Activated CD4-positive, alpha-beta memory T cell treated with anti-CD3 and anti-CD28 coated beads for 36 hours (primary cell): ENCODE measurements around the gene HOXA6. TPM values are rescaled to one million over a fixed set of nuclear protein-coding genes. Genes with fewer than 3 reads are reported as not detected.

ENCODE experiments used
- CTCF ChIA-PET: fragments of 350-600 bp; sonication (Branson Sonifier 250); formaldehyde crosslinking; loops from one replicate; lab custom pipeline; 2021; ENCODE audit warnings: antibody characterized with exemption, inconsistent platforms; lab: Charles Lee
- POLR2A ChIA-PET: fragments of 350-600 bp; sonication (Branson Sonifier 250); formaldehyde crosslinking; loops from one replicate; lab custom pipeline; 2021; ENCODE audit warnings: antibody characterized with exemption; lab: Charles Lee
- DNase-seq: peaks from one replicate; pipeline ENCODE4 v3.0.0-alpha.2; 2020
- H3K27ac Mint-ChIP-seq: one replicate; pipeline ENCODE4 v1.8.0; 2021; ENCODE audit warnings: mixed read lengths
- H3K27me3 Mint-ChIP-seq: one replicate; pipeline ENCODE4 v1.8.0; 2021; ENCODE audit warnings: mixed read lengths
- H3K36me3 Mint-ChIP-seq: one replicate; pipeline ENCODE4 v1.8.0; 2021; ENCODE audit warnings: mixed read lengths
- H3K4me1 Mint-ChIP-seq: one replicate; pipeline ENCODE4 v1.8.0; 2021; ENCODE audit warnings: low read depth, mixed read lengths
- H3K4me3 Mint-ChIP-seq: one replicate; pipeline ENCODE4 v1.8.0; 2021; ENCODE audit warnings: mild to moderate bottlenecking, mixed read lengths
- H3K9me3 Mint-ChIP-seq: one replicate; pipeline ENCODE4 v1.8.0; 2021; ENCODE audit warnings: mixed read lengths
- intact Hi-C: fragments of 100-400 bp; cut with micrococcal nuclease; formaldehyde crosslinking; loops from one replicate; pipeline ENCODE4 v1.15.1; 2023
- total RNA-seq, 2 experiments: library from RNA; stranded (reverse); gene quantifications; one replicate each; pipeline ENCODE4 v1.2.3, GENCODE V29; 2021

The HOXA6 gene
- total RNA-seq, 2 experiments from 2014 or later, result not detected

DNA sequence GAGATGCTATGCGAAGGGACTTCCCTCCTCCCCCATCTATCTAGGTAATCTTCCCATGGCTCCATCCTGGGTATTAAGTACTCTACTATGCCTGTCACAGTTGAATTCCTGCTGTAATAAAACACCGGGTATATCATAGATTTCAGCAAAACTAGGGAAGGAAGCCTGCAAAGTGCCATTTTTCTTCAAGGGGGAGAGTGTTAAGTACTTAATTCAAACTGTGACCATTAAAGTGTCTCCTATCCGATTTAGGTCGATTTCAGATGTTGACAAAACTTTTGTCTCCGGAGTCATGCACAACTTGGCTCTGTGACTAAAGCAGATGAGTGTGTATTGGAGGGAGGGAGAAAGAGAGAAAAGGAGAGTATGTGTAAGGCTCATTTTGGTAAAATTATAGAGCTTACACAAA, 21.6 kb downstream of the HOXA6 start:
- Mint-ChIP-seq H3K36me3 (no peaks in the 10 kb centered on the region), H3K4me3 (no peak overlapping the region), H3K27ac (no peak overlapping the region), H3K9me3 (no peaks in the 10 kb centered on the region), H3K27me3 (peaks cover 35% of the 10 kb centered on the region), H3K4me1 (no peaks in the 10 kb centered on the region)
- POLR2A ChIA-PET, result no interaction called here
- intact Hi-C loops, result no loop called here
- CTCF ChIA-PET, result no interaction called here
- no peak for DNase-seq

DNA sequence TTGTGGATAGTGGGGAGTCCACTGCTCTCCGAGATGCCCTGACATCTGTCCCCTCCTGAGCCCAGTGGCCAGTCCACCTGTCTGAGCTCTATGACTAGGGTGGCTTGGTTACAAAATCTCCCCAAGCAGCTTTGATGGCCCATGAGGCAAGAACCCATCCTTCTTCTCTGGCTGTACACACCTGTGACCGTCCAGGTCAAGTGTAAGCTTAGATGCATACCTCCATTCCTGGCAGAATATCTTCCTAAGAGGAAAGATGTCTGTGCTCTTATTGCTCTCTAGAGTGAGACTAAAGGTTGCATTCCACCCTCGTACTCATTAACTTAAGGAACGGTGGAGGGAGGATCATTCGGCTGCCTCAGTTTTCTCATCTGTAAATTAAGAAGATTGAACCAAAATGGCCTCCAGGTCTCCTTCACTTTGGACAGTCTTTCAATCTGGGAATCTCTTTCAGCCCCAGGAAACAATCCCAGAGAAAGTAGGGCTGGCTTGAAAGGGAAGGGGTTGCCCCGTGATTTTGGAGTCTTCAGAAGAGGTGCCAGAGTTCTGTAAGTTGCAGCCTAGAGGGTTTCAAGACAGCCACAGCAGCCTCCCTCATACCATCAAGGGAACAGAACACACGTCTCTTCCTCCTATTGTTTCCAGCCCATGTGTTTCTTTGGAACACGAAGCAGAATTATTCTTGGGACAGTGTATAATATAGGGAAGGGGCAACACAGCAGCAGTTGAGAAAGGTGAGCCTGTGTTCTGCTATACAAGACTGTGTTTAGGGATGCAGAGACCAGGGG, 22.5 kb downstream of the HOXA6 start:
- POLR2A ChIA-PET, result no interaction called here
- Mint-ChIP-seq H3K36me3 (no peaks in the 10 kb centered on the region), H3K4me3 (no peak overlapping the region)

DNA sequence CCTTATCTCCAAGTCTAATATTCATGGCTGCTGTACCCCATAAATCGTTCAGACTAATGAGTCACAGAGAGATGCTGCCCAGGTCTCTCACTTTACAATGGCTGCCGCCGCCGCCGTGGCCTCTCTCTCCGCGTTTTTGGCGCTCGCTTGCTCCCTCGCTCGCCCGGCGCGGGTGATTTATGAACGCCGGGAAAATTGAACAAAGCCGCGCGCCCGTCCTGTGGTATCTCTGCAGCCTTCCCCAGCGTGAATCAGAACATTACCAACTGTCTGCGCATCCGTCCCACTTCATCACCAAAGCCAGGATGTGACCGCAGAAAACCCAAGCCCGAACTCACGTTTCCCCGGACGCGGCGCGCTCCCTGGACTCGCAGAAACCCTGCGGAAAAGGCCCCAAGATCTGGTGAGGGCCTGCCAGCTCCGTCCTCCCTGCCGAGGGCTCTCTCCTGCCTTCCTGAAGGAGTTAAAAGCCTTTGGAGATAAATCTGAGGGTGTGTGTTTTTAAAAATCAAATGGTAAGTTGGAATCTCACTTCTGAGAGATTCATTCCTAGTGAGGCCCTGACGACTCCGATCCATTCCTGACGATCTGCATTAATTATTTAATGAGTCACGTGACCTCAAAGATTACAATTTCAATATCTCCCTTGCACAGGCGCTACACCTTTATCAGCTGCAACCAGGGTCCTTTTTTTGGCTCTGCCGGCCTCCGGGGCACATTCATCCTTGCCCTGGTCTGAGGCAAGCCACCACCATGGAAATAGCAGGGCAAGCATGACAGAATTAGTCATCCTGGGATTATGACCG, 23.3 kb downstream of the HOXA6 start:
- Mint-ChIP-seq H3K4me1 (no peaks in the 10 kb centered on the region), H3K9me3 (no peaks in the 10 kb centered on the region), H3K27ac (no peak overlapping the region), H3K36me3 (no peaks in the 10 kb centered on the region), H3K27me3 (peaks cover 35% of the 10 kb centered on the region), H3K4me3 (no peak overlapping the region)
- POLR2A ChIA-PET, result no interaction called here
- no peak for DNase-seq
- intact Hi-C loops, result no loop called here
- CTCF ChIA-PET, result no interaction called here

More for the DNA sequence above, 22.5 kb downstream of the HOXA6 start:
- Mint-ChIP-seq H3K27ac (no peak overlapping the region), H3K9me3 (no peaks in the 10 kb centered on the region), H3K27me3 (peaks cover 35% of the 10 kb centered on the region), H3K4me1 (no peaks in the 10 kb centered on the region)
- CTCF ChIA-PET, result no interaction called here
- intact Hi-C loops, result no loop called here
- no peak for DNase-seq

DNA sequence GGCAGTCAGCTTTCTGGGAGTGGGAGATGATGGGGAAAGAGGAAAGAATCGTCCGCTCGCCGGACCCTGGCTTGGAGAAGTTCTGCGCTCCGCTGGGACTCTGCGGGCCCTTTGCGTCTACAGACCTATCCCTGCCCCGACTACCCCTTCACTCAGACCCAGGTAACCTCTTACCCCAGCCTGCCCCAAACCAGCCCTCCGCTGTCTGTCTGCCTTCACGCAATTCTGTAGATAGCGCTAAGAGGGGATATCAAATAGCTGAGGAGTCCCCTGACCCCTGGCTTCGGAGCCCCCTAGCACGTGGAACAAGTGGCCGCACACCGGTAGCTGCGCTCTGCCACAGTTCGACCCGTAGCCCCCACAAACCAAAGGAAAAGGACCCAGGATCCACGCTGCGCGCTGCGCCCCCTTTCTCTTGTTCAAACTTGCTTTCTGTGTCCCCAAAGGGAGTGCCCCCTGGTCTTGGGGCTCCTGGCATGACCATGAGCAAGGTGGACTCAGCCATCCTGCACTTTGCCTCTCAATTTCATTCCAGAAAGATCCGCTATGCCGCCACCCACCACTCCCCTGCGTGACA, 24.0 kb downstream of the HOXA6 start:
- no peaks in the 10 kb centered on the region for H3K36me3 Mint-ChIP-seq
- peaks cover 35% of the 10 kb centered on the region for H3K27me3 Mint-ChIP-seq
- intact Hi-C loops, result no loop called here
- DNase-seq, result no peak
- no peak overlapping the region for H3K27ac Mint-ChIP-seq
- no peaks in the 10 kb centered on the region for H3K4me1 Mint-ChIP-seq
- CTCF ChIA-PET, result no interaction called here
- no peak overlapping the region for H3K4me3 Mint-ChIP-seq
- POLR2A ChIA-PET, result no interaction called here
- no peaks in the 10 kb centered on the region for H3K9me3 Mint-ChIP-seq

DNA sequence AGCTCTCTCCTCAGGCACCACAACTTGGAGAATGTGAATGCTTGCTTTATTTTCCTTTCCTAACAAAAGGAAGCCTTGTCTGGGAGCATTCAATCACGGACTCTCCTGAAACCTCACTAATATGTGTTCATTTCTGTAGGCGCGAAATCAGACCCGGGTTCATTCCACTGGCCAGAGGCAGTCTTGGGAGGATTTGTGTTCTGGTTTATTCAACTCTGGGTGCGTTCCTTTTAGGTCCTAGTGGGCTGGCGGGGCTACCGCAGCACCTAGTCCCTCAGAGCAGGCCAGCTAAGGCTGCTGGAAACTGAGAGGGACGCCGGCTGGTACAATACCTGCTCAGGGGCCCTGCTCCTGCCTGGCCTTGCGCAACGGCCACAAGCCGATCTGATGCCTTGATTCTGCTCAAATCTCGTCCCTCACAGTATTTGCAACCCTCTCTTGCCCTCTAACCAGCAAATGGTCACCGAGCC, 24.5 kb downstream of the HOXA6 start:
- intact Hi-C loops, result no loop called here
- H3K4me1 Mint-ChIP-seq, result no peaks in the 10 kb centered on the region
- no peak for DNase-seq
- no peaks in the 10 kb centered on the region for H3K36me3 Mint-ChIP-seq
- no peaks in the 10 kb centered on the region for H3K9me3 Mint-ChIP-seq
- peaks cover 35% of the 10 kb centered on the region for H3K27me3 Mint-ChIP-seq
- no peak overlapping the region for H3K27ac Mint-ChIP-seq
- ChIA-PET CTCF (no interaction called here), POLR2A (no interaction called here)
- H3K4me3 Mint-ChIP-seq, result no peak overlapping the region

DNA sequence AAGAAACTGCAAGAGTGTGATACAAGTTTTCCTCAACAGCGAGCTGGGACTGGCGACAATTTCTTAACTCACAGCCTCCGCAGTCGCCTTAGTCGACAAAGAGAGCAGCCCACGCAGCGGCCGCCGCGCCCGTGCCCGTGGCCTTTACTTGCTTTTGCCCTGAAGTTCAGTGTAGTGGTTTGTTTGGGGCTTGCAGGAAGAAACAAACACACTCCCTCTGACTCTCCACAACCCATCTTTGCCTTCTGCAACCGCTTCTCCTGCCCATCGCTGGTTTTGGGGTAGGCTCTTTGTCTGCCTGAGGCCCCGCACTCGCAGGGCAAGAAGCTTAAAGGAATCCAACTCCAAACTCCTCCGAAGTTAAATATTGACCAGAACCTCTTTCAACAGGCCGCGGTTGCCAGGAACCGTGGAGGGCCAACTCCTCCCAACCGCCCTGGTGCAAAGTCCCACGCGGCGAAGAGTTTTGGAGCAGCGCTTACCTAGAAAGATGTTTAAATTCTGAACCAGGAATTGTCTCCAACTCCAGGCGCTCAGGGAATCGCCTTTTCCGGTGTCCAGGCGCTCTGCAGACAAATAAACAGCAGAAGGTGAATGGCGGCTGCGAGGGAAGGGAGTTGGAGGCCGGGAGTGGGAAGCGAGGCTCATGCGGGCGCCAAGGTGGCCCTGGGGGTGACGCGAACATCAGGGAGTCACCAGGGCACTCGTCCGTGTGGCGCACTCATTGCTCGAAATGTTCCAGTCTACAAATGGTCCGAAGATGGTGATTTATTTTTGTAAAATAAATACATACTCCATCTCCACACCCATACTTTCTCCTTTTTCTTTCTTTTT, 25.3 kb downstream of the HOXA6 start:
- no peak for DNase-seq
- intact Hi-C loops, result no loop called here
- H3K27me3 Mint-ChIP-seq, result peaks cover 29% of the 10 kb centered on the region
- H3K9me3 Mint-ChIP-seq, result no peaks in the 10 kb centered on the region
- POLR2A ChIA-PET, result no interaction called here
- no peak overlapping the region for H3K4me3 Mint-ChIP-seq
- no peak overlapping the region for H3K27ac Mint-ChIP-seq
- no peaks in the 10 kb centered on the region for H3K36me3 Mint-ChIP-seq
- CTCF ChIA-PET, result no interaction called here
- no peaks in the 10 kb centered on the region for H3K4me1 Mint-ChIP-seq

DNA sequence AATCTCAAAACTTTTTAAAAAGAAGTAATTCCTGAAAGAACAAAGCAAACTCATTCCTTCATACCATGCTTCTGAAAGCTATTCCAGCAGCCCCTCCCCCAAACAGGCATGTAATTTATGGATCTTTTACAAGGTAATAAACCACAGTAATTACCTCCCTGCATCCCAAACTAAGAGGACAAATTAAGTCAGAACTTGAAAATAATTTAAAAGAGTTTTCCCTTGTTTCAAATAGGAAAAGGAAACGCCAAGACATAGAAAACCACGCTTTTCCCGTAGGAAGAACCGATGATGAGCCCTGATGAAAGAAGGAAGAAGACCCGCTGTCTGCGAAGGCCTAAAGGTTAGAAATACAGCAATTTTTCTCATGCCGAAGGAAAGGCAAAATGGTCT, 25.9 kb downstream of the HOXA6 start:
- no peak overlapping the region for H3K27ac Mint-ChIP-seq
- no peak overlapping the region for H3K4me3 Mint-ChIP-seq
- peaks cover 24% of the 10 kb centered on the region for H3K27me3 Mint-ChIP-seq
- no peaks in the 10 kb centered on the region for H3K9me3 Mint-ChIP-seq
- ChIA-PET POLR2A (no interaction called here), CTCF (no interaction called here)
- H3K36me3 Mint-ChIP-seq, result no peaks in the 10 kb centered on the region
- no peaks in the 10 kb centered on the region for H3K4me1 Mint-ChIP-seq
- intact Hi-C loops, result no loop called here
- no peak for DNase-seq

DNA sequence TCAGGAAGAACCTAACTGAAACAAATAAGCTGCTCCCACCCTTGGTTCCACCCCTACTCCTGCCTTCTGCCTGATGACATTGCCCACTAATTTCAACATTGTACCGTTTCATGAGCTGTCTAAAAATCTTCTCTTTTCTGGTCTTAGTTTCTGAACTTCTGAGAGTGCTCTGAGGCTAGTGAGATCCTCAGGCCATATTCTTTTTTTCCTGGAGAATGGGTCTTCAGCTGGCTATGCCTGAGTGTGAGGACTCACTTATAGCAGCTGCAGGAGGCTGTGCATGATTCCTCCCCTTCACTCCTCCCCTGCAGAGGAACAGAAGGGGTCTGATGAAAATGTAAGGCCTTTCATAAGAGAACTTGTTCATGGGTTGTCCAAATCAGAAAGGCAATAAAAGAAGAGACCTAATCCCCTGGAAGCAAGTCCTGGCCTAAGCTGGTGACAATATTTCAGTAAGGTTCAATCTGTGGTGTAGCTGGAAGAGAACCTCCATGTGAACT, 28.1 kb downstream of the HOXA6 start:
- Mint-ChIP-seq H3K4me1 (no peaks in the 10 kb centered on the region), H3K9me3 (no peaks in the 10 kb centered on the region), H3K4me3 (no peak overlapping the region), H3K27me3 (peaks cover 9% of the 10 kb centered on the region), H3K27ac (no peak overlapping the region), H3K36me3 (no peaks in the 10 kb centered on the region)
- ChIA-PET POLR2A (no interaction called here), CTCF (interaction anchor here (0.6 kb wide), 1 partner anchor 174 kb away, joined by 6 read pairs; no protein-coding TSS in a partner anchor)
- DNase-seq, result no peak
- intact Hi-C loops, result no loop called here

DNA sequence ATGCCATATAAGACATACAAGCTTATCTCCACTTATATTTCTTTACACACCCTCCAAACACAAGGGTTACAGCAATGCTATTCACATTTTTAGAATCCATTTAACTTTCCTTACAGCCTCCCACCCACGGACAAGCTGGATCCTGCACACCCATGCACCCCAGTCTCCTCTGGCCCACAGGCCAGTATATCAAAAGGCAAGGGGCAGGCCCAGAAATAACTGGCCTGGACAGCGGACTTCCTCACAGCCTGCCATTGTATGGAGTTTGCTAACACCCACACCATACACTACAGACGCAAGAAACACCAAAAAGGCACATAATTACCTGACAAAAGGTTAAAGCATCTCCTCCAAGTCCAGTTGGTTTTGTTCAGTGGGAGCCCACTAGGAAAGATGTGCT, 29.0 kb downstream of the HOXA6 start:
- ChIA-PET POLR2A (no interaction called here), CTCF (no interaction called here)
- intact Hi-C loops, result no loop called here
- DNase-seq, result no peak
- Mint-ChIP-seq H3K27me3 (peaks cover 5% of the 10 kb centered on the region), H3K9me3 (no peaks in the 10 kb centered on the region), H3K4me3 (no peak overlapping the region), H3K4me1 (no peaks in the 10 kb centered on the region), H3K27ac (no peak overlapping the region), H3K36me3 (no peaks in the 10 kb centered on the region)

DNA sequence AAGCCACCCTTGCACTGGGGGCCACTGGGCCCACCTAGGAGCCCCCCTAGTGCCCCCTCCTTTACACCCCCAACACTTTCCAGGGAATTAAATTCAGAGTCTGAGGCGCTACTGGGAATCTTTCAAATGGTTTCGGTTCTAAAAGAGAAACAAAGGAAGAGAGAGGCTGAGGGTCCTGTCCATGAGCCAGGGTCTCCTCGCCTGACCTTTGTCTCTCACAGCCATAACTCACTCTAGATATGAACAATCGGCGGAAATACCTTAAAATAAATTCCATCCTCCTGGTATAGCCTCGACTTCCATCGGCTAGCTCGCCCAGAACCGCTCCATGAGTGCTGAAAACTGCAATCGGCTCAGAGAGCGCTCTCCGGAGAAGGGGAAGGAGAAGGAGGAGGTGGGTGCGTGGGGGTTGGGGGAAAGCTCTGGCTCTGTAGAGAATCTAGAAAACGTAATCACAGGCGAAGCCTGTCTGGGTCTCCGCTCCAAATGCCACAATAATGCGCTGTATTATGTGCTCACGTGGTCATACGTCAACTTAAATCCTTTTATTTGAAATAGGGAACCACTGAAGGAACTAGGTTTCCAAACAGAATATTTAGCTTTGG, 29.6 kb downstream of the HOXA6 start:
- ChIA-PET CTCF (no interaction called here), POLR2A (no interaction called here)
- intact Hi-C loops, result no loop called here
- Mint-ChIP-seq H3K36me3 (no peaks in the 10 kb centered on the region), H3K27me3 (peaks cover 4% of the 10 kb centered on the region), H3K4me3 (no peak overlapping the region), H3K27ac (no peak overlapping the region), H3K9me3 (no peaks in the 10 kb centered on the region), H3K4me1 (no peaks in the 10 kb centered on the region)
- DNase-seq, result no peak

DNA sequence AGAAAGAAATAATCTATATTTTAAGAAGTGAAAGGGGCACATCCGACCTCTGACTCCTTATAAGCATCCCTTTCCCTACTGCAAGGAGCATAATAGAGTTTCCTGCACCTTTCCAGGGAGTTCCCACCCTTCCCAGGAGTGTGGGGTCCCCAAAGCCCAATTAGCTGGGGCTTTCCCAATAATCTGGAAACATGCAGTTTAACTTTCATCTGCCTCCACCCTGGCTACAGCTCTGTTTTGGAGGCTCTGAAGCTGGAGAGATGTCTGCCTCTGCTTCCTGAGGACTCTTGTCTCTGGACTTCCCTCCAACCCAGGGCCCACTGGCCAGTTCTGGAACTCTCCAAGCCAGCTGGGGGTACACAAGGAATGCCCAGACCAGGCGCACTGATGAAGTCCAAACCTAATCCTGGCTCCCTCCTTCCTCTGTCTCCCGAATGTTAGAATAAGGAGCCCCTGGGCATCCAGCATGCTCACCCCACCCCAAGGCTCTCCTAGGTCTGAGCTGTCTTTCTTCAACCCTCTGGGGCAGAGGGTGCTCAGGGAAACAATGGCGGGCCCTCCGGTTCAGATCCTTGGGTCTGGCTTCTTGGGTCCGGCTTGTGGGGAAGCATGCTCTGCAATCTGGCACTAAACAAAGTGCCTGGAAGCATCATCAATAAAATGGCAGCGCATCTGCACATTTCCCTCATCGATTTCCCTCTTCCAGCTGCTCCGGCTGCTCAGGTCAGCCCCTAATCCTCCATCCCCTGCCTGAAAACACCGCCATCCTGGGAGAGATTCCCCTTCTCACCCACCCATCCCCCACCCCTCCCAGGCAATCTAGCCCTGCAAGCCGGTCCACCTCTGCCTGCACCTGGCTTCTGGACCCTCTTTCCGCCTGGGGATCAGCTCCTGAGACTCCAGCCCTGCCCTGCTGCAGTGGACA, 30.4 kb downstream of the HOXA6 start:
- Mint-ChIP-seq H3K27me3 (peaks cover 4% of the 10 kb centered on the region), H3K36me3 (no peaks in the 10 kb centered on the region), H3K9me3 (no peaks in the 10 kb centered on the region), H3K4me1 (no peaks in the 10 kb centered on the region), H3K27ac (no peak overlapping the region), H3K4me3 (no peak overlapping the region)
- CTCF ChIA-PET, result no interaction called here
- no peak for DNase-seq
- intact Hi-C loops, result no loop called here
- POLR2A ChIA-PET, result no interaction called here
